GM18907 (cell line): Measurements from ENCODE around the gene WASF1.
A peak's percentile ranks its signal among the peaks of the same experiment; 100 is the strongest.

Experiments used
- ATAC-seq: cut with Tn5 transposase; IDR thresholded peaks from one replicate; pipeline ENCODE4 v1.9.1; 2021; ENCODE audit warnings: mild to moderate bottlenecking, moderate library complexity; ENCODE audit not compliant: unreplicated experiment

The WASF1 gene

GRCh38 chr6:110179406-110180227, at the start of gene WASF1:
TSS of gene WASF1 (minus strand) at chr6:110179670. CDS start at chr6:110127601, 52,069 bp downstream.
- ATAC-seq = peak; percentile 92

- ATAC-seq = no peak
These were observed 46.8 kb upstream of the WASF1 start for GRCh38 chr6:110226261-110226660.

GRCh38 chr6:110221738-110222137, 42.3 kb upstream of the WASF1 start:
- no peak for ATAC-seq

GRCh38 chr6:110217266-110217665, 37.8 kb upstream of the WASF1 start:
- ATAC-seq = no peak

- no peak for ATAC-seq
These were observed 36.7 kb upstream of the WASF1 start for GRCh38 chr6:110216140-110216539.

GRCh38 chr6:110214338-110214737, 34.9 kb upstream of the WASF1 start:
- no peak for ATAC-seq

GRCh38 chr6:110211753-110212152, 32.3 kb upstream of the WASF1 start:
- ATAC-seq = no peak

- no peak for ATAC-seq
These were observed 28.2 kb upstream of the WASF1 start for GRCh38 chr6:110207652-110208051.

GRCh38 chr6:110201151-110201884, 21.8 kb upstream of the WASF1 start:
- no peak for ATAC-seq

GRCh38 chr6:110198561-110198960, 19.1 kb upstream of the WASF1 start:
- no peak for ATAC-seq

GRCh38 chr6:110196874-110197273, 17.4 kb upstream of the WASF1 start:
- ATAC-seq = no peak

- ATAC-seq = no peak
These were observed 16.2 kb upstream of the WASF1 start for GRCh38 chr6:110195639-110196038.

- no peak for ATAC-seq
These were observed 12.0 kb upstream of the WASF1 start for GRCh38 chr6:110191477-110191876.

GRCh38 chr6:110190726-110191125, 11.3 kb upstream of the WASF1 start:
- no peak for ATAC-seq

- ATAC-seq = no peak
These were observed 9.3 kb upstream of the WASF1 start for GRCh38 chr6:110188791-110189190.

GRCh38 chr6:110185879-110186278, 6.4 kb upstream of the WASF1 start:
- peak; percentile 62 for ATAC-seq

- ATAC-seq = no peak
These were observed 3.9 kb upstream of the WASF1 start for GRCh38 chr6:110183292-110183885.

- ATAC-seq = no peak
These were observed 1.9 kb upstream of the WASF1 start for GRCh38 chr6:110181131-110182030.

GRCh38 chr6:110180228-110181008, 948 bp upstream of the WASF1 start, which contains the start of gene CDC40:
TSS of gene CDC40 (plus strand) at chr6:110180427. CDS start at chr6:110180445, 18 bp downstream.
- peak; percentile 67 for ATAC-seq
